MM.1S (cell line): ENCODE data around the gene CHST2.

Source experiments
- CTCF ChIP-seq: fragments of 300-600 bp; sonication (generic); IDR thresholded peaks from 2 replicates; pipeline ENCODE4 v1.5.1; 2016; ENCODE audit warnings: antibody characterized with exemption, low read length, mixed read lengths
- EZH2 ChIP-seq: fragments of 300-600 bp; sonication (generic); optimal IDR thresholded peaks from 2 replicates; pipeline ENCODE3; 2017; ENCODE audit warnings: low read depth, mild to moderate bottlenecking, antibody characterized with exemption, low read length, mixed read lengths

- no peak for TF ChIP-seq CTCF
- no peak for TF ChIP-seq EZH2
Observed at GRCh38 chr3:143171141-143171980, 51.8 kb downstream of the CHST2 start.
